Spleen (tissue), 7 donors: ENCODE measurements around the gene SMC4.

Source experiments
- POLR2A ChIP-seq, 3 donors: fragments of 450-650 bp; IDR thresholded peaks; one replicate each; pipeline ENCODE4 v1.5.1; 2017; ENCODE audit warnings: antibody characterized with exemption in 3 of 3, mild to moderate bottlenecking in 1 of 3
- POLR2AphosphoS5 ChIP-seq, 3 donors: sonication (generic); formaldehyde crosslinking; IDR thresholded peaks; one replicate each; pipeline ENCODE4 v1.5.1; 2017; ENCODE audit warnings: antibody characterized with exemption in 3 of 3
- TF ChIP-seq, protein P1 (sequence below), 11 experiments: fragments of 200-600 bp in 7 of 11; fragments of 450-650 bp in 4 of 11; sonication (generic) in 4 of 11; IDR thresholded peaks in 8 of 11; conservative IDR thresholded peaks in 3 of 11; 1 replicate in 7 of 11; 2 replicates in 4 of 11; pipeline versions ENCODE4 v1.4.0 to v1.8.0; 2016 to 2021; ENCODE audit warnings: antibody characterized with exemption in 11 of 11, inconsistent platforms in 4 of 11, mild to moderate bottlenecking in 1 of 11
- donor health status: DM: no; HTN: no; CAD: no; lungs with moderate emphysema.
- donor health status: DM: no; HTN: no; CAD: no.
- donor health status: DM: no; HTN: no; CAD: no.

DNA sequence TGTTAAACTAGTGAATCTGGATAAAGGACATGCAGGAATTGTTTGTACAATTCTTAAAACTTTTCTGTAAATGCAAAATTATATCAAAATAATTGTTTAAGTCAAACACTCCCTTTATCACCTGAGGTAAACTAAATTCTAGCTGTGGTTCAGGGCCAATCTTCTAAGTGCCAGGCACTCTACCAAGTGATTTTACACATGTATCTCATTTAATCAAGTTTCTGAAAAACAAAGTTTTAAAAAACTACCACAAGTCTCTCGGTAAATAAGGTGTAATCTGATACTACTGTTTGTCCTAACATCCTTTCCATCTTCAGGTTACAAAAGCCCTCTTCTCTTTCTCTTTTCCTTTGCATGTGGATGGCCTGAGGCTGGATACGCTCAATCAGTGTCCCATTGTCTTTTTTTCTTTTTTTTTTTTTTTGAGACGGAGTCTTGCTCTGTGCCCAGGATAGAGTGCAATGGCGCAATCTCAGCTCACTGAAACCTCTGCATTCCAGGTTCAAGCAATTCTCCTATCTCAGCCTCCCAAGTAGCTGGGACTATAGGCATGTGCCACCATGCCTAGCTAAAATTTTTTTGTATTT lies 19.7 kb upstream of the SMC4 start:
- TF ChIP-seq, protein P1, sequence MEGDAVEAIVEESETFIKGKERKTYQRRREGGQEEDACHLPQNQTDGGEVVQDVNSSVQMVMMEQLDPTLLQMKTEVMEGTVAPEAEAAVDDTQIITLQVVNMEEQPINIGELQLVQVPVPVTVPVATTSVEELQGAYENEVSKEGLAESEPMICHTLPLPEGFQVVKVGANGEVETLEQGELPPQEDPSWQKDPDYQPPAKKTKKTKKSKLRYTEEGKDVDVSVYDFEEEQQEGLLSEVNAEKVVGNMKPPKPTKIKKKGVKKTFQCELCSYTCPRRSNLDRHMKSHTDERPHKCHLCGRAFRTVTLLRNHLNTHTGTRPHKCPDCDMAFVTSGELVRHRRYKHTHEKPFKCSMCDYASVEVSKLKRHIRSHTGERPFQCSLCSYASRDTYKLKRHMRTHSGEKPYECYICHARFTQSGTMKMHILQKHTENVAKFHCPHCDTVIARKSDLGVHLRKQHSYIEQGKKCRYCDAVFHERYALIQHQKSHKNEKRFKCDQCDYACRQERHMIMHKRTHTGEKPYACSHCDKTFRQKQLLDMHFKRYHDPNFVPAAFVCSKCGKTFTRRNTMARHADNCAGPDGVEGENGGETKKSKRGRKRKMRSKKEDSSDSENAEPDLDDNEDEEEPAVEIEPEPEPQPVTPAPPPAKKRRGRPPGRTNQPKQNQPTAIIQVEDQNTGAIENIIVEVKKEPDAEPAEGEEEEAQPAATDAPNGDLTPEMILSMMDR (IDR thresholded peaks at IDR 0.05 in 8 of 11, conservative IDR thresholded peaks at IDR 0.05 in 3 of 11): no peak
- TF ChIP-seq POLR2A (IDR thresholded peaks at IDR 0.05) (no peak), POLR2AphosphoS5 (IDR thresholded peaks at IDR 0.05) (no peak)
